ENCODE results near the gene SMARCD1.

DNA sequence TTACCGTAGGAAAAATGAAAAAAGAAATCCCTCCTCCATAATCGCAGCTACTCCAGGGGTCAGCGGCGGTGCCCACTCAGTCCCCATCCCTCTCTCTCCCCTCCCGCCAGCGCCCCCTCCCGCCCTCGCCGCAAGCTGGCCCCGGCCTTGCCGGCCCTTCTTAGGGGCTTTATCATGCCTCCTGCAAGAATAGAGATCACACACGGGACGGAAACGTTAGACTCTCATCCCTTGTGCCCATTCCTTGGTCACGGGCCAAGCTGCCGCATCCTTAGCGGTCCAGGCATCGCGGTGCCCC, 26.2 kb downstream of the SMARCD1 start:
- no peak for TF ChIP-seq POLR2A (IDR thresholded peaks at IDR 0.05; ENCODE audit: low read depth, low read length)
- TF ChIP-seq POU2F2 (IDR thresholded peaks at IDR 0.05; ENCODE audit: low read depth, low read length): no peak
- TF ChIP-seq POLR2AphosphoS5 (IDR thresholded peaks at IDR 0.05; ENCODE audit: low read depth, low read length): no peak
